OCI-LY1 (cell line): ENCODE data around the gene REL.

Source experiments
- H2AFZ ChIP-seq: fragments of 200-600 bp; sonication (generic), shearing (Covaris generic); 2 replicates; pipeline ENCODE4 v1.6.0; 2014; ENCODE audit warnings: antibody characterized with exemption, mild to moderate bottlenecking, low read length
- H3F3A ChIP-seq: fragments of 200-600 bp; sonication (generic), shearing (Covaris generic); 2 replicates; pipeline ENCODE4 v1.6.0; 2014; ENCODE audit warnings: mild to moderate bottlenecking, antibody characterized with exemption, low read length, moderate library complexity; ENCODE audit not compliant: insufficient read depth
- H3K27ac ChIP-seq: fragments of 200-600 bp; sonication (generic); 2 replicates; pipeline ENCODE4 v1.5.1; 2014; ENCODE audit warnings: low read length, mixed run types, mild to moderate bottlenecking, low read depth; ENCODE audit not compliant: poor library complexity, severe bottlenecking
- H3K27me3 ChIP-seq: fragments of 200-600 bp; sonication (generic); 2 replicates; pipeline ENCODE4 v1.6.0; 2014; ENCODE audit warnings: antibody characterized with exemption, mild to moderate bottlenecking, low read length, moderate library complexity; ENCODE audit not compliant: insufficient read depth
- H3K36me3 ChIP-seq: fragments of 200-600 bp; sonication (generic); 2 replicates; pipeline ENCODE4 v1.6.1; 2014; ENCODE audit warnings: mild to moderate bottlenecking, antibody characterized with exemption, low read length, moderate library complexity, mixed read lengths; ENCODE audit not compliant: insufficient read depth
- H3K4me1 ChIP-seq: fragments of 200-600 bp; sonication (generic); 2 replicates; pipeline ENCODE4 v1.5.1; 2014; ENCODE audit warnings: mild to moderate bottlenecking, low read length, moderate library complexity; ENCODE audit not compliant: insufficient read depth, severe bottlenecking
- H3K4me2 ChIP-seq: fragments of 200-600 bp; sonication (generic), shearing (Covaris generic); 2 replicates; pipeline ENCODE4 v1.6.1; 2014; ENCODE audit warnings: low read length
- H3K4me3 ChIP-seq: fragments of 200-600 bp; sonication (generic); 2 replicates; pipeline ENCODE4 v1.5.1; 2014; ENCODE audit warnings: low read length, low read depth, mild to moderate bottlenecking, mixed read lengths; ENCODE audit not compliant: poor library complexity, severe bottlenecking
- H3K79me2 ChIP-seq: fragments of 200-600 bp; shearing (Covaris generic); 2 replicates; pipeline ENCODE4 v1.6.1; 2016; ENCODE audit warnings: mixed run types, low read length, mixed read lengths; ENCODE audit not compliant: insufficient read depth
- H3K9ac ChIP-seq: fragments of 200-600 bp; sonication (generic), shearing (Covaris generic); 2 replicates; pipeline ENCODE4 v1.6.1; 2014; ENCODE audit warnings: mild to moderate bottlenecking, low read length, mixed read lengths
- H3K9me2 ChIP-seq: fragments of 200-600 bp; sonication (generic), shearing (Covaris generic); 2 replicates; pipeline ENCODE4 v1.6.1; 2014; ENCODE audit warnings: low read depth, mild to moderate bottlenecking, low read length, mixed read lengths
- H3K9me3 ChIP-seq: fragments of 200-600 bp; shearing (Covaris generic); 2 replicates; pipeline ENCODE4 v1.6.1; 2014; ENCODE audit warnings: low read length, mixed read lengths
- H4K20me1 ChIP-seq: fragments of 200-600 bp; sonication (generic), shearing (Covaris generic); 2 replicates; pipeline ENCODE4 v1.6.0; 2016; ENCODE audit warnings: mild to moderate bottlenecking, low read length; ENCODE audit not compliant: insufficient read depth
- EZH2 ChIP-seq: fragments of 200-600 bp; sonication (generic), shearing (Covaris generic); IDR thresholded peaks from 2 replicates; pipeline ENCODE4 v1.8.0; 2017; ENCODE audit warnings: borderline replicate concordance, mixed run types, mild to moderate bottlenecking, antibody characterized with exemption, low read length, moderate library complexity, mixed read lengths
- TF ChIP-seq, protein P1 (sequence below): fragments of 200-600 bp; sonication (generic), shearing (Covaris generic); IDR thresholded peaks from 2 replicates; pipeline ENCODE4 v1.5.1; 2017; ENCODE audit warnings: mild to moderate bottlenecking, antibody characterized with exemption, low read length, moderate library complexity, mixed read lengths

The REL gene

GRCh38 chr2:60948926-60949579 is 67.7 kb downstream of the REL start:
- Histone ChIP-seq H3K9me2 (no peaks in the 10 kb centered on the region), H3K4me1 (no peaks in the 10 kb centered on the region), H3K9ac (no peak overlapping the region), H4K20me1 (no peaks in the 10 kb centered on the region), H3K27me3 (no peaks in the 10 kb centered on the region), H3K4me3 (no peak overlapping the region), H3F3A (no peaks in the 10 kb centered on the region; the same call in 1 of the 2 replicates), H3K4me2 (no peak overlapping the region), H3K27ac (no peak overlapping the region), H3K79me2 (no peaks in the 10 kb centered on the region), H3K36me3 (peaks cover 33% of the 10 kb centered on the region), H2AFZ (no peak overlapping the region), H3K9me3 (no peaks in the 10 kb centered on the region)
- TF ChIP-seq, protein P1, sequence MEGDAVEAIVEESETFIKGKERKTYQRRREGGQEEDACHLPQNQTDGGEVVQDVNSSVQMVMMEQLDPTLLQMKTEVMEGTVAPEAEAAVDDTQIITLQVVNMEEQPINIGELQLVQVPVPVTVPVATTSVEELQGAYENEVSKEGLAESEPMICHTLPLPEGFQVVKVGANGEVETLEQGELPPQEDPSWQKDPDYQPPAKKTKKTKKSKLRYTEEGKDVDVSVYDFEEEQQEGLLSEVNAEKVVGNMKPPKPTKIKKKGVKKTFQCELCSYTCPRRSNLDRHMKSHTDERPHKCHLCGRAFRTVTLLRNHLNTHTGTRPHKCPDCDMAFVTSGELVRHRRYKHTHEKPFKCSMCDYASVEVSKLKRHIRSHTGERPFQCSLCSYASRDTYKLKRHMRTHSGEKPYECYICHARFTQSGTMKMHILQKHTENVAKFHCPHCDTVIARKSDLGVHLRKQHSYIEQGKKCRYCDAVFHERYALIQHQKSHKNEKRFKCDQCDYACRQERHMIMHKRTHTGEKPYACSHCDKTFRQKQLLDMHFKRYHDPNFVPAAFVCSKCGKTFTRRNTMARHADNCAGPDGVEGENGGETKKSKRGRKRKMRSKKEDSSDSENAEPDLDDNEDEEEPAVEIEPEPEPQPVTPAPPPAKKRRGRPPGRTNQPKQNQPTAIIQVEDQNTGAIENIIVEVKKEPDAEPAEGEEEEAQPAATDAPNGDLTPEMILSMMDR: no peak
- no peak for TF ChIP-seq EZH2

DNA sequence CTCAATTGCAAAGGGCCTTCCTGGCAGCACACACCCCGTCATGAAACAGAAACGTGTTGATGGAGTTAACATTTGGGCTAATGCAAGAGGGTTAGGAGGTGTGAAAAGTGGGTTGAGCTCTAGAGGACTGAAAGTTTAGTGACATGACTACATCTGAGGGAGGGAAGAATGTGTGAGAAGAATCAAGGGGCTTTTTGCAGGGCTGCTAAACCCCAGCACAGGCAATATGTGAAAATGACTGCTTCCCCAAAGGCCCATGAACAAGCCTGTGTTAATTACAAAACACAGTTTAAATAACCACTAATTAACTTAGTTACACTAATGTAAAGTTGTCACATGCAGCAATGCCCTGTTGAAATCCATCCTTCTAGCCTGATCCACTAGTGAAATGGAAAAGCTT is 72.8 kb downstream of the REL start:
- no peak overlapping the region for H3K4me3 ChIP-seq
- H3K27me3 ChIP-seq: no peaks in the 10 kb centered on the region
- no peaks in the 10 kb centered on the region for H3K4me1 ChIP-seq
- no peaks in the 10 kb centered on the region for H3K79me2 ChIP-seq
- H3K36me3 ChIP-seq: peaks cover 28% of the 10 kb centered on the region
- no peaks in the 10 kb centered on the region for H4K20me1 ChIP-seq
- no peaks in the 10 kb centered on the region for H3F3A ChIP-seq
- no peak overlapping the region for H2AFZ ChIP-seq
- no peak overlapping the region for H3K9ac ChIP-seq
- no peaks in the 10 kb centered on the region for H3K9me2 ChIP-seq
- H3K4me2 ChIP-seq: no peak overlapping the region
- H3K9me3 ChIP-seq: no peaks in the 10 kb centered on the region
- no peak overlapping the region for H3K27ac ChIP-seq
- TF ChIP-seq, protein P1: no peak
- no peak for TF ChIP-seq EZH2

- Histone ChIP-seq H3K79me2 (no peaks in the 10 kb centered on the region), H3K27ac (no peak overlapping the region), H3K9ac (no peak overlapping the region), H3K4me3 (no peak overlapping the region), H3K27me3 (no peaks in the 10 kb centered on the region), H3K9me3 (no peaks in the 10 kb centered on the region), H3K36me3 (peaks cover 16% of the 10 kb centered on the region; the same call in 1 of the 2 replicates), H3K4me1 (no peaks in the 10 kb centered on the region), H2AFZ (no peak overlapping the region), H3F3A (no peaks in the 10 kb centered on the region), H4K20me1 (no peaks in the 10 kb centered on the region), H3K4me2 (no peak overlapping the region), H3K9me2 (no peaks in the 10 kb centered on the region)
- TF ChIP-seq EZH2: no peak
- TF ChIP-seq, protein P1: no peak
Measured at GRCh38 chr2:60957224-60957623, 75.8 kb downstream of the REL start.
